Natural killer cell (primary cell): Measurements from ENCODE around the gene CALD1. TPM values are rescaled to one million over a fixed set of nuclear protein-coding genes. Genes with fewer than 3 reads are reported as not detected.

Experiments
- ATAC-seq, 3 donors: fragments of 150-1000 bp in 2 of 3; fragments of 200-7000 bp in 1 of 3; cut with Tn5 transposase; 1 replicate in 1 of 3; 2 replicates in 2 of 3; pipeline ENCODE4 v1.10.0; 2021; ENCODE audit warnings: mild to moderate bottlenecking in 2 of 3, moderate library complexity in 2 of 3
- DNase-seq, 2 donors: peaks; one replicate each; pipeline versions ENCODE4 v3.0.0 to v3.0.0-alpha.2; 2013 to 2021; ENCODE audit warnings: mixed read lengths in 1 of 2
- H3K27ac ChIP-seq: one replicate; pipeline ENCODE4 v1.5.1; 2013; ENCODE audit warnings: mild to moderate bottlenecking, low read length
- H3K27me3 ChIP-seq: one replicate; pipeline ENCODE4 v1.6.1; 2013; ENCODE audit warnings: low read length; ENCODE audit not compliant: control insufficient read depth, insufficient read depth
- H3K36me3 ChIP-seq: one replicate; pipeline ENCODE4 v1.6.1; 2013; ENCODE audit warnings: low read length; ENCODE audit not compliant: control insufficient read depth, insufficient read depth
- H3K4me1 ChIP-seq: one replicate; pipeline ENCODE4 v1.6.1; 2013; ENCODE audit warnings: low read length; ENCODE audit not compliant: control insufficient read depth, insufficient read depth
- H3K4me3 ChIP-seq: one replicate; pipeline ENCODE4 v1.5.1; 2013; ENCODE audit warnings: low read length
- H3K9me3 ChIP-seq: one replicate; pipeline ENCODE4 v1.6.1; 2013; ENCODE audit warnings: low read length; ENCODE audit not compliant: control insufficient read depth, insufficient read depth
- H3K27ac Mint-ChIP-seq, 2 donors: one replicate each; pipeline ENCODE4 v1.8.0; 2022; ENCODE audit warnings: mild to moderate bottlenecking in 2 of 2, mixed read lengths in 2 of 2, moderate library complexity in 1 of 2
- H3K27me3 Mint-ChIP-seq, 2 donors: one replicate each; pipeline ENCODE4 v1.8.0; 2022; ENCODE audit warnings: low read depth in 2 of 2, mixed read lengths in 2 of 2
- H3K36me3 Mint-ChIP-seq: one replicate; pipeline ENCODE4 v1.8.0; 2022; ENCODE audit warnings: mixed read lengths
- H3K4me1 Mint-ChIP-seq, 2 donors: one replicate each; pipeline ENCODE4 v1.8.0; 2022; ENCODE audit warnings: mixed read lengths in 2 of 2
- H3K4me3 Mint-ChIP-seq: one replicate; pipeline ENCODE4 v1.8.0; 2022; ENCODE audit warnings: mild to moderate bottlenecking, moderate library complexity, mixed read lengths
- H3K9me3 Mint-ChIP-seq, 2 donors: one replicate each; pipeline ENCODE4 v1.8.0; 2022; ENCODE audit warnings: mixed read lengths in 2 of 2
- CTCF ChIP-seq: fragments of 200-600 bp; IDR thresholded peaks from one replicate; pipeline ENCODE4 v1.8.0; 2022; ENCODE audit warnings: antibody characterized with exemption
- WGBS: methylation state at CpG from one replicate; pipeline ENCODE4 v1.1.7; 2013; ENCODE audit warnings: missing lambda C conversion rate; ENCODE audit not compliant: insufficient coverage; 5-methylcytosine and 5-hydroxymethylcytosine counted together
- intact Hi-C: fragments of 100-400 bp; cut with micrococcal nuclease; formaldehyde crosslinking; loops from one replicate; pipeline ENCODE4 v1.14.2; 2022
- total RNA-seq, 4 donors: library from RNA; stranded (reverse); fragments of 120-200 nt in 1 of 4; gene quantifications; one replicate each; pipeline versions ENCODE4 v1.2.3 to v1.2.4, GENCODE V29; 2013 to 2022

The CALD1 gene
- total RNA-seq, 3 donors from 2014 or later (not counting 1 experiment from before 2014, with no cell fraction given) = 0.14 to 2.5 (median 1.0) TPM

GRCh38 chr7:134851141-134851540 lies 71.7 kb downstream of the CALD1 start:
- Histone ChIP-seq H3K4me1 (peaks cover 3% of the 10 kb centered on the region), H3K27me3 (no peaks in the 10 kb centered on the region), H3K4me3 (no peak overlapping the region), H3K9me3 (no peaks in the 10 kb centered on the region), H3K27ac (no peak overlapping the region), H3K36me3 (no peaks in the 10 kb centered on the region)
- TF ChIP-seq CTCF = no peak
- Mint-ChIP-seq H3K36me3 (no peaks in the 10 kb centered on the region), H3K27ac (no peak overlapping the region), H3K4me3 (no peak overlapping the region), H3K9me3 (no peaks in the 10 kb centered on the region), H3K27me3 (peaks cover 0 to 10% of the 10 kb centered on the region in 2 donors), H3K4me1 (peaks cover 15% of the 10 kb centered on the region in 2 donors)
- WGBS = 91% methylated on average over 3 of the region's 3 CpGs
- no peak for DNase-seq
- intact Hi-C loops = no loop called here
- ATAC-seq = no peak

GRCh38 chr7:134852625-134853024 lies 73.2 kb downstream of the CALD1 start:
- Histone ChIP-seq H3K27ac (no peak overlapping the region), H3K9me3 (no peaks in the 10 kb centered on the region), H3K36me3 (no peaks in the 10 kb centered on the region), H3K4me3 (no peak overlapping the region), H3K4me1 (peaks cover 5% of the 10 kb centered on the region), H3K27me3 (no peaks in the 10 kb centered on the region)
- DNase-seq = no peak
- H3K9me3 Mint-ChIP-seq = no peaks in the 10 kb centered on the region
- WGBS = 91% methylated on average over 2 of the region's 2 CpGs
- no peak overlapping the region for H3K27ac Mint-ChIP-seq
- no peak overlapping the region for H3K4me3 Mint-ChIP-seq
- TF ChIP-seq CTCF = no peak
- ATAC-seq = no peak
- intact Hi-C loops = no loop called here
- H3K27me3 Mint-ChIP-seq = no peaks in the 10 kb centered on the region
- no peaks in the 10 kb centered on the region for H3K36me3 Mint-ChIP-seq
- peaks cover 22 to 23% of the 10 kb centered on the region in 2 donors for H3K4me1 Mint-ChIP-seq

- H3K9me3 Mint-ChIP-seq = no peaks in the 10 kb centered on the region
- intact Hi-C loops = no loop called here
- no peak for ATAC-seq
- H3K4me1 Mint-ChIP-seq = peaks cover 22 to 23% of the 10 kb centered on the region in 2 donors
- no peak overlapping the region for H3K4me3 Mint-ChIP-seq
- 60% methylated on average over 3 of the region's 3 CpGs for WGBS
- H3K36me3 Mint-ChIP-seq = no peaks in the 10 kb centered on the region
- Histone ChIP-seq H3K4me3 (no peak overlapping the region), H3K36me3 (no peaks in the 10 kb centered on the region), H3K27me3 (no peaks in the 10 kb centered on the region), H3K4me1 (peaks cover 5% of the 10 kb centered on the region), H3K27ac (no peak overlapping the region), H3K9me3 (no peaks in the 10 kb centered on the region)
- H3K27me3 Mint-ChIP-seq = peaks cover 0 to 4% of the 10 kb centered on the region in 2 donors
- no peak for TF ChIP-seq CTCF
- no peak overlapping the region for H3K27ac Mint-ChIP-seq
- DNase-seq = no peak
Measured at GRCh38 chr7:134854816-134855215, 75.4 kb downstream of the CALD1 start.

- peaks cover 5% of the 10 kb centered on the region for H3K4me1 ChIP-seq
- intact Hi-C loops = no loop called here
- DNase-seq (no peak), ATAC-seq (no peak)
- peaks cover 0 to 8% of the 10 kb centered on the region in 2 donors for H3K27me3 Mint-ChIP-seq
- H3K9me3 Mint-ChIP-seq = no peaks in the 10 kb centered on the region
- H3K27ac Mint-ChIP-seq = peak overlapping the region; percentile 59
- H3K4me1 Mint-ChIP-seq = peaks cover 22 to 23% of the 10 kb centered on the region in 2 donors
- no peaks in the 10 kb centered on the region for H3K36me3 ChIP-seq
- no peak overlapping the region for H3K4me3 ChIP-seq
- H3K27me3 ChIP-seq = no peaks in the 10 kb centered on the region
- no peaks in the 10 kb centered on the region for H3K36me3 Mint-ChIP-seq
- peak overlapping the region; percentile 56 for H3K4me3 Mint-ChIP-seq
- WGBS = 60% methylated on average over 1 of the region's 1 CpG
- H3K9me3 ChIP-seq = no peaks in the 10 kb centered on the region
- TF ChIP-seq CTCF = no peak
- no peak overlapping the region for H3K27ac ChIP-seq
Measured at GRCh38 chr7:134855442-134855841, 76.0 kb downstream of the CALD1 start.
